ENCODE measurements around the gene USPL1. TPM values are rescaled to one million over a fixed set of nuclear protein-coding genes. Genes with fewer than 3 reads are reported as not detected.

The USPL1 gene
- total and polyA plus RNA-seq, 2 experiments from 2014 or later, result 10.0 to 13.0 TPM

GRCh38 chr13:30656178-30656577 lies 38.5 kb downstream of the USPL1 start:
- WGBS, 2 experiments (ENCODE audit: low coverage in 1 of 2, low lambda C conversion rate in 2 of 2, missing lambda C conversion rate in 2 of 2), result 97 to 98% methylated on average over 3 of the region's 3 CpGs
- no peak for DNase-seq
- Histone ChIP-seq H3K4me2 (ENCODE audit: unreplicated experiment) (no peak overlapping the region), H3F3A (ENCODE audit: insufficient read depth) (peaks cover 11% of the 10 kb centered on the region; the same call in 1 of the 2 replicates), H3K4me1 (ENCODE audit: insufficient read depth) (no peaks in the 10 kb centered on the region), H3K9me2 (ENCODE audit: insufficient read depth) (no peaks in the 10 kb centered on the region), H3K79me2 (ENCODE audit: insufficient read depth) (peaks cover 34% of the 10 kb centered on the region), H3K9ac (no peak overlapping the region), H3K36me3 (ENCODE audit: low read depth) (peaks cover 56% of the 10 kb centered on the region), H3K4me3 (no peak overlapping the region), H4K20me1 (ENCODE audit: insufficient read depth) (no peaks in the 10 kb centered on the region), H2AFZ (no peak overlapping the region), H3K27me3 (replicated peaks; ENCODE audit: insufficient read depth) (no peaks in the 10 kb centered on the region), H3K9me3 (ENCODE audit: low read depth) (no peaks in the 10 kb centered on the region), H3K27ac (no peak overlapping the region)
- in situ Hi-C loops (cut with MboI), result no loop called here
- TF ChIP-seq EZH2phosphoT487 (IDR thresholded peaks at IDR 0.05; ENCODE audit: insufficient read depth, low read depth) (no peak), EZH2 (IDR thresholded peaks at IDR 0.05; ENCODE audit: insufficient read depth, poor library complexity, severe bottlenecking) (no peak)

GRCh38 chr13:30659980-30660379 lies 42.3 kb downstream of the USPL1 start:
- in situ Hi-C loops (cut with MboI), result no loop called here
- no peak for DNase-seq
- peaks cover 27% of the 10 kb centered on the region for H3K36me3 ChIP-seq (ENCODE audit: low read depth)
- no peak overlapping the region for H2AFZ ChIP-seq
- no peaks in the 10 kb centered on the region for H4K20me1 ChIP-seq (ENCODE audit: insufficient read depth)
- TF ChIP-seq EZH2phosphoT487 (IDR thresholded peaks at IDR 0.05; ENCODE audit: insufficient read depth, low read depth) (no peak), EZH2 (IDR thresholded peaks at IDR 0.05; ENCODE audit: insufficient read depth, poor library complexity, severe bottlenecking) (no peak)
- no peak overlapping the region for H3K9ac ChIP-seq
- H3K79me2 ChIP-seq (ENCODE audit: insufficient read depth), result no peaks in the 10 kb centered on the region
- H3K4me1 ChIP-seq (ENCODE audit: insufficient read depth), result no peaks in the 10 kb centered on the region
- no peak overlapping the region for H3K4me2 ChIP-seq (ENCODE audit: unreplicated experiment)
- H3K27ac ChIP-seq, result no peak overlapping the region
- whole genome bisulfite sequencing, 2 experiments (ENCODE audit: low coverage in 1 of 2, low lambda C conversion rate in 2 of 2, missing lambda C conversion rate in 2 of 2), result 72 to 73% methylated on average over 7 of the region's 7 CpGs
- H3K4me3 ChIP-seq, result no peak overlapping the region
- H3K9me3 ChIP-seq (ENCODE audit: low read depth), result no peaks in the 10 kb centered on the region
- no peaks in the 10 kb centered on the region for H3K9me2 ChIP-seq (ENCODE audit: insufficient read depth)
- H3K27me3 ChIP-seq (replicated peaks; ENCODE audit: insufficient read depth), result no peaks in the 10 kb centered on the region
- H3F3A ChIP-seq (ENCODE audit: insufficient read depth), result peaks cover 11% of the 10 kb centered on the region; the same call in 1 of the 2 replicates

- Histone ChIP-seq H3K27ac (no peak overlapping the region), H3K79me2 (ENCODE audit: insufficient read depth) (no peaks in the 10 kb centered on the region), H3K9me3 (ENCODE audit: low read depth) (no peaks in the 10 kb centered on the region), H2AFZ (no peak overlapping the region), H3F3A (ENCODE audit: insufficient read depth) (peaks cover 11% of the 10 kb centered on the region; the same call in 1 of the 2 replicates), H3K9ac (no peak overlapping the region), H4K20me1 (ENCODE audit: insufficient read depth) (no peaks in the 10 kb centered on the region), H3K4me1 (ENCODE audit: insufficient read depth) (no peaks in the 10 kb centered on the region), H3K36me3 (ENCODE audit: low read depth) (peaks cover 27% of the 10 kb centered on the region), H3K4me3 (no peak overlapping the region), H3K4me2 (ENCODE audit: unreplicated experiment) (no peak overlapping the region), H3K9me2 (ENCODE audit: insufficient read depth) (no peaks in the 10 kb centered on the region), H3K27me3 (replicated peaks; ENCODE audit: insufficient read depth) (no peaks in the 10 kb centered on the region)
- TF ChIP-seq EZH2phosphoT487 (IDR thresholded peaks at IDR 0.05; ENCODE audit: insufficient read depth, low read depth), result no peak
- no peak for TF ChIP-seq EZH2 (IDR thresholded peaks at IDR 0.05; ENCODE audit: insufficient read depth, poor library complexity, severe bottlenecking)
- WGBS, 2 experiments (ENCODE audit: low coverage in 1 of 2, low lambda C conversion rate in 2 of 2, missing lambda C conversion rate in 2 of 2), result 98 to 100% methylated on average over 2 of the region's 2 CpGs
- DNase-seq, result no peak
- in situ Hi-C loops (cut with MboI), result no loop called here
Observed at GRCh38 chr13:30660796-30661195, 43.1 kb downstream of the USPL1 start.

GRCh38 chr13:30664689-30665275 lies 47.1 kb downstream of the USPL1 start:
- DNase-seq, result no peak
- Histone ChIP-seq H3K27me3 (replicated peaks; ENCODE audit: insufficient read depth) (no peaks in the 10 kb centered on the region), H3K9ac (no peak overlapping the region), H3K4me3 (no peak overlapping the region), H3K4me1 (ENCODE audit: insufficient read depth) (no peaks in the 10 kb centered on the region), H3K4me2 (ENCODE audit: unreplicated experiment) (no peak overlapping the region), H3K9me2 (ENCODE audit: insufficient read depth) (no peaks in the 10 kb centered on the region), H3K36me3 (ENCODE audit: low read depth) (no peaks in the 10 kb centered on the region), H3K79me2 (ENCODE audit: insufficient read depth) (no peaks in the 10 kb centered on the region), H4K20me1 (ENCODE audit: insufficient read depth) (no peaks in the 10 kb centered on the region), H3F3A (ENCODE audit: insufficient read depth) (peaks cover 11% of the 10 kb centered on the region; the same call in 1 of the 2 replicates), H3K9me3 (ENCODE audit: low read depth) (no peaks in the 10 kb centered on the region), H2AFZ (no peak overlapping the region), H3K27ac (no peak overlapping the region)
- WGBS, 2 experiments (ENCODE audit: low coverage in 1 of 2, low lambda C conversion rate in 2 of 2, missing lambda C conversion rate in 2 of 2), result 92 to 96% methylated on average over 4 of the region's 4 CpGs
- TF ChIP-seq EZH2 (IDR thresholded peaks at IDR 0.05; ENCODE audit: insufficient read depth, poor library complexity, severe bottlenecking) (no peak), EZH2phosphoT487 (IDR thresholded peaks at IDR 0.05; ENCODE audit: insufficient read depth, low read depth) (no peak)
- in situ Hi-C loops (cut with MboI), result no loop called here
